Omental fat pad (tissue), 4 donors: Measurements from ENCODE around the gene ARID3C. TPM values are rescaled to one million over a fixed set of nuclear protein-coding genes. Genes with fewer than 3 reads are reported as not detected.

Source experiments
- ATAC-seq: fragments of 150-250 bp; one replicate; pipeline ENCODE4 v1.9.1; 2016; ENCODE audit warnings: mild to moderate bottlenecking, moderate library complexity; ENCODE audit not compliant: low FRiP score
- DNase-seq: peaks from one replicate; pipeline ENCODE4 v3.0.0-alpha.2; 2019; ENCODE audit warnings: low spot score
- total RNA-seq, 4 donors: library from RNA; depleted of rRNA; stranded (reverse); fragments of >200 nt; gene quantifications; one replicate each; pipeline ENCODE4 v1.1.0, GENCODE V29; 2016
- TF ChIP-seq, protein P1 (sequence below), 3 donors: fragments of 450-650 bp; IDR thresholded peaks; one replicate each; pipeline ENCODE4 v1.5.1; 2016 to 2017; ENCODE audit warnings: antibody characterized with exemption in 3 of 3, mild to moderate bottlenecking in 3 of 3, moderate library complexity in 2 of 3

Gene ARID3C, protein sequence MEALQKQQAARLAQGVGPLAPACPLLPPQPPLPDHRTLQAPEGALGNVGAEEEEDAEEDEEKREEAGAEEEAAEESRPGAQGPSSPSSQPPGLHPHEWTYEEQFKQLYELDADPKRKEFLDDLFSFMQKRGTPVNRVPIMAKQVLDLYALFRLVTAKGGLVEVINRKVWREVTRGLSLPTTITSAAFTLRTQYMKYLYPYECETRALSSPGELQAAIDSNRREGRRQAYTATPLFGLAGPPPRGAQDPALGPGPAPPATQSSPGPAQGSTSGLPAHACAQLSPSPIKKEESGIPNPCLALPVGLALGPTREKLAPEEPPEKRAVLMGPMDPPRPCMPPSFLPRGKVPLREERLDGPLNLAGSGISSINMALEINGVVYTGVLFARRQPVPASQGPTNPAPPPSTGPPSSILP
- not detected for total RNA-seq

DNA sequence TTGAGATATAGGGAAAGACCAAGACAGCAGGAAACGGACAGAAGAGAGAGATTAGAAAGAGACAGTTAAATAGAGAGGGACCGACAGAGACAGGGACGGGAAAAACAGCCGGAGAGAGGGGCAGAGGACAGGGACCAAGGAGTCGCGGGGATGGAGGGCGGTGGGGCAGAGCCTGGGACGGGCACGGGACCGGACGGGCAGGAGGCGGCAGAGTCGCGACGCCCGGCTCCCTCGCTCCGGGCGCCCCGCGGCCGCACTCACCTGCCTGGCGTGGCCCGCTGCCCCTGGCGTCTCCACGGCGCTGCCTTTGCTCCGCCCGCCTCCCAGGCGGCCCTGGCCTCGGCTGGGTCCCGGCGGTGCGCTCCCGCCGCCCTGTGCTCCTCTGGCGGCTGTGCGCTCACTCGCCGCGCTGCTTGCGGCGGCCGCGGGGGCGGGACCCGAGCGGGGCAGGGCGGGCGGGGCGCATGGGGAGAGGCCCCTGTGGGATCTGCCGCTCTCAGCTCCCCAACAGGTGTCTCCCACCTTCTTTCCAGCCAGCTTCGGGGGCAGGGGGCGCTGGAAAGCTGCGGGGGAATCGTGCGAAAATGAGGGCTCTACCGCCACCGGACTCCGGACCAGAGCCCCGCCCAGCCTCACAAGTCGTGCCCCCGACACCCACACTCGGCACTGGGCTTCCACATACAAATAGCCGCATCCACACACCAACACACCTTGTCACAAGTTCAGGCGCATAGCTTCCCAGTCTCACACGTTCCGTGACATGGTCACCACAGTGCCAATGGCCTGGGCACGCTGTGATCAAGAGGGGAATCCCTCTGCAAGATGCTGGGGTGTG lies at the start of gene ARID3C:
Gene ARID3C (minus strand): TSS at position 411 of the 835 bp plus-strand sequence. CDS start 1,052 bp downstream, outside the sequence.
- TF ChIP-seq, protein P1, sequence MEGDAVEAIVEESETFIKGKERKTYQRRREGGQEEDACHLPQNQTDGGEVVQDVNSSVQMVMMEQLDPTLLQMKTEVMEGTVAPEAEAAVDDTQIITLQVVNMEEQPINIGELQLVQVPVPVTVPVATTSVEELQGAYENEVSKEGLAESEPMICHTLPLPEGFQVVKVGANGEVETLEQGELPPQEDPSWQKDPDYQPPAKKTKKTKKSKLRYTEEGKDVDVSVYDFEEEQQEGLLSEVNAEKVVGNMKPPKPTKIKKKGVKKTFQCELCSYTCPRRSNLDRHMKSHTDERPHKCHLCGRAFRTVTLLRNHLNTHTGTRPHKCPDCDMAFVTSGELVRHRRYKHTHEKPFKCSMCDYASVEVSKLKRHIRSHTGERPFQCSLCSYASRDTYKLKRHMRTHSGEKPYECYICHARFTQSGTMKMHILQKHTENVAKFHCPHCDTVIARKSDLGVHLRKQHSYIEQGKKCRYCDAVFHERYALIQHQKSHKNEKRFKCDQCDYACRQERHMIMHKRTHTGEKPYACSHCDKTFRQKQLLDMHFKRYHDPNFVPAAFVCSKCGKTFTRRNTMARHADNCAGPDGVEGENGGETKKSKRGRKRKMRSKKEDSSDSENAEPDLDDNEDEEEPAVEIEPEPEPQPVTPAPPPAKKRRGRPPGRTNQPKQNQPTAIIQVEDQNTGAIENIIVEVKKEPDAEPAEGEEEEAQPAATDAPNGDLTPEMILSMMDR (IDR thresholded peaks at IDR 0.05) = no peak
- DNase-seq (no peak), ATAC-seq (peak; percentile 59)

DNA sequence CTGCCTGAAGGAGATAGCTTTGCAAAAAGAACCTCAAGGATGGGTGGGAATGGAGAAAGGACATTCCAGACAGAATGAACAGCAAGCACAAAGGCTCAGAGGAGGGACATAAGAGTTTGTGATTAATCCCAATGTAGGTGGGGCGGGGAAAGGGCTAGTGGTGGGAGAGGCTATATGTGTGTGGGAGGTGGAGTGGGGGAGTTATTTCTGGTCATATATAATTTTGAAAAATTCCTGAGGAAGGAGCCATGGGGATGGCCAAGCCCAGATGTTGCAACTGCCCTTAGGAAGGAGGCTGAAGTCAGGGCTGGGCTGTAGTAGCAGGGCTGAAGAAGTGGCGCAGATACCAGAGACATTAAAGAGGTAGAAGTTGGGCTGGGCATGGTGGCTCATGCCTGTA lies 47.0 kb upstream of the ARID3C start:
- no peak for DNase-seq
- ATAC-seq = peak; percentile 63
- TF ChIP-seq, protein P1 (IDR thresholded peaks at IDR 0.05) = no peak

DNA sequence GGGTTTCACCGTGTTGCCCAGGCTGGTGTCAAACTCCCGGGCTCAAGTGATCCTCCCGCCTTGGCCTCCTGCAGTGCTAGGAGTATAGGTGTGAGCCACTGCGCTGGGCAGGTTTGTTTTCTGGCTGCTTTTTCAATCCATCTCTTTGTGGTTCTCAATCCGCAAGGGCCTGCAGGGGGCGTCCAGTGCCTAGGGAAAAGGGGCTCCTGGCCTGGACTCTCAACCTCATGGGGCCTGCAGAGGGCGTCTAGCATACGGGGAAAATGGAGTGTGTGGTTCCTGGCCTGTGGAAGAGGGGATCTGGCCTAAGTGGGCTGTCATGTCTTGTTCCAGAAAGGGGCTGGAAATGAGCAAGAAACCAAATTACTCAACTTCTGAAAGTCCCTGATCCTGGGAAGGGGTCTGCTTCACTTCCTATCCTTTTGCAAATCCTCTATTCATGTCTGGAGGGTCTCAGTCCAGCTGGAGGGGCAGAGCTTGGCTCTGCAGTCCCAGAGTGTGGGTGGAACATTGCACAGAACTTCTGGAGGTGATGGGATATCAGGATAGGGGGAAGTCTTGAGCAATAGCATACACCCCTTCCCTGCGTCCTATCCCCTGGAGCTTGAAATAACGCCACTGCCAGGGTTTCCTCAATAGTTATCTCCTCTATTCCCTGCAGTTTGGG lies 46.3 kb upstream of the ARID3C start:
- ATAC-seq = peak; percentile 50
- DNase-seq = no peak
- TF ChIP-seq, protein P1 (IDR thresholded peaks at IDR 0.05) = no peak

DNA sequence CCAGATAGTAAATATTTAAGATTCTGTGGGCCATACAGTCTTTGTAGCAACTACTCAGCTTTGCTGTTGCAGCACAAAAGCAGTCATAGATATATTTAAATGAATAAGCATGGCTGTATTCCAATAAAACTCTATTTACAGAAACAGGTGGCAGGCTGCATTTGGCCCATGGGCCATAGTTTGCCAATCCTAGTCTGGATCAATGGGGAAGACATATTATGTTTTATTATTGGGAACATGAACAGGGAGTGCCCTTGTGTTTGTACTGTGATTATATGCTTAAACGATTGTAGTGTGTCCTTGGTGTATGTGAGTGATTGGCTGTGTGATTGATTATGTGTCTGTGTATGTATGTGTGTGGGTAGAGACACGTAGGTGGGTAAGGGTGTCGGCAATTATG lies 45.6 kb upstream of the ARID3C start:
- ATAC-seq (no peak), DNase-seq (no peak)
- TF ChIP-seq, protein P1 (IDR thresholded peaks at IDR 0.05) = no peak

DNA sequence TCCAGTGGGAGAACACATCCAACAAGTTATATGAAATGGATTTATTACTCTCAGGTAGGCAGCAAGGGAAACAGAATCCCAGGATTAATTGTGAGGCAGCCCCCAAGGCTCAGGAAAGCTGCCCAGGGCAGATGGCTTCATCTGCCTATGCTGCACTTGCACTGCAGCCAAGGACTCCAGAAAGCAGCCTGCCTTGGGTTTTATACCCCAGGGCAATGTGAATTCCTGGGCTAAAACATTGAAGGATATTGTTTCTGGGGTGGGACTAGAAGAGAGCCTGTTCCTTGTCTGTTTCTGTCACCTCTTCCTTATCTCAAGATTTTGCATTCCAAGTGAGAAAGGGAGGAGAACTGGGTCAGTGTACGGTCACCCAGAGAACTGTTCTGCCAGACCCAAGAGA lies 42.4 kb upstream of the ARID3C start:
- DNase-seq = no peak
- ATAC-seq = no peak
- TF ChIP-seq, protein P1 (IDR thresholded peaks at IDR 0.05) = no peak

DNA sequence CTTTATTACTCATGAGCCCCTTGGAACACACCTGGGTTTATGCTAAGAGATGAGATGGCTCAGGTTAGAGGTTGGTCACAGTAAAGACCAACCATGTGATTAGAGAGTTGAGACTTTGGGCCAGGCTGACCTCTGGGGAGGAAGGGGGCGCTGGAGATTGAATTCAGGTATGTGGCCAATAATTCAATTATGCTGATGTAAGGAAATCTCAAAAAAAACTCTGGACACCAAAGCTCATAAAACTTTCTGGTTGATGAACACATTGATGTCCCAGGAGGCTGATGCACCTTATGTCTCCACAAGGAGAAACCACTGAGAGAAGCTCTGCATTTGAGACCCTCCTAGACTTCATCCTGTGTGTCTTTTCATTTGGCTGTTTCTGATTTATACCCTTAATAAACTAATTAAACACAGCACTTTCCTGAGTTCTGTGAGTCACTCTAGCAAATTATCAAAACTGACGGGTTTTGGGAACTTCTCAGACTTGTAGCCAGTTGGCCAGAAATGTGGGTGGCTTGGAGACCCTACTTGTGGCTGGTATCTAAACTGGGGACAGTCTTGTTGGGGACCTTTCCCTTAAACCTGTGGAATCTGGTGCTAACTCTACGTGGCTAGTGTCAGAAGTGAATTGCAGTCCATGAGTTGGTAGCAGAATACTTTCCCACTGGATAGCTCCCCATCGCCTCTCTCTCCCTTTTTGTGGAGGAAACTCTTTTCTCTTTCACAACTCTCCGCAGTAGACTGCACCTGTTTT lies 41.1 kb upstream of the ARID3C start:
- ATAC-seq (no peak), DNase-seq (no peak)
- TF ChIP-seq, protein P1 (IDR thresholded peaks at IDR 0.05) = no peak
